IMR-90 (cell line): ENCODE results near the gene KAT2B. TPM values are rescaled to one million over a fixed set of nuclear protein-coding genes. Genes with fewer than 3 reads are reported as not detected.

Experiments
- ATAC-seq: fragments of 200-7000 bp; cut with Tn5 transposase; 2 replicates; pipeline ENCODE4 v1.9.1; 2020; ENCODE audit warnings: low read depth, mild to moderate bottlenecking, moderate library complexity
- BruUV-seq: library from RNA; stranded (reverse); fragments of 400-500 nt; replicated peaks from 2 replicates; lab custom pipeline; 2021; lab: Mats Ljungman, UMichigan
- CTCF ChIA-PET: fragments of 300-600 bp; formaldehyde crosslinking; extraction: SDS; loops from one replicate; lab custom pipeline; 2021; ENCODE audit warnings: antibody characterized with exemption; lab: Yijun Ruan, JAX
- POLR2A ChIA-PET: fragments of 300-600 bp; sonication (Branson Sonifier 250); formaldehyde crosslinking; loops from one replicate; lab custom pipeline; 2022; ENCODE audit warnings: antibody characterized with exemption; ENCODE audit not compliant: unreplicated experiment; lab: Charles Lee
- DNase-seq: peaks from one replicate; pipeline ENCODE4 v3.0.0; 2013
- H2AFZ ChIP-seq: replicated peaks from 2 replicates; pipeline ENCODE3; 2013; ENCODE audit warnings: low read length, mild to moderate bottlenecking; ENCODE audit not compliant: poor library complexity
- H2AK5ac ChIP-seq: 2 replicates; pipeline ENCODE4 v1.6.1; 2013; ENCODE audit warnings: low read depth, low read length, inconsistent platforms
- H2AK9ac ChIP-seq: replicated peaks from 2 replicates; pipeline ENCODE3; 2013; ENCODE audit warnings: mild to moderate bottlenecking, low read depth, low read length, moderate library complexity; ENCODE audit not compliant: poor library complexity
- H2BK120ac ChIP-seq: 2 replicates; pipeline ENCODE4 v1.6.1; 2013; ENCODE audit warnings: low read depth, low read length, inconsistent platforms
- H2BK15ac ChIP-seq: 3 replicates; pipeline ENCODE4 v1.6.1; 2013; ENCODE audit warnings: low read depth, low read length, inconsistent platforms
- H2BK20ac ChIP-seq: 2 replicates; pipeline ENCODE4 v1.6.1; 2013; ENCODE audit warnings: low read depth, mild to moderate bottlenecking, inconsistent platforms, low read length, moderate library complexity
- H2BK5ac ChIP-seq: 2 replicates; pipeline ENCODE4 v1.6.1; 2013; ENCODE audit warnings: mild to moderate bottlenecking, low read depth, low read length, inconsistent platforms; ENCODE audit not compliant: poor library complexity, severe bottlenecking
- H3K14ac ChIP-seq: replicated peaks from 2 replicates; pipeline ENCODE4 v1.6.1; 2013; ENCODE audit warnings: low read depth, low read length, inconsistent platforms
- H3K18ac ChIP-seq: 2 replicates; pipeline ENCODE4 v1.6.1; 2013; ENCODE audit warnings: low read depth, low read length, control low read depth
- H3K23ac ChIP-seq: 2 replicates; pipeline ENCODE4 v1.6.1; 2013; ENCODE audit warnings: low read depth, low read length, inconsistent platforms
- H3K27ac ChIP-seq: 2 replicates; pipeline ENCODE4 v1.5.1; 2013; ENCODE audit warnings: mild to moderate bottlenecking, control low read depth, low read length; ENCODE audit not compliant: insufficient read depth
- H3K27me3 ChIP-seq: 2 replicates; pipeline ENCODE4 v1.6.1; 2013; ENCODE audit warnings: low read length; ENCODE audit not compliant: control insufficient read depth, insufficient read depth
- H3K36me3 ChIP-seq: 2 replicates; pipeline ENCODE4 v1.6.1; 2013; ENCODE audit warnings: low read length, mixed read lengths; ENCODE audit not compliant: control insufficient read depth, insufficient read depth
- H3K4ac ChIP-seq: 2 replicates; pipeline ENCODE4 v1.6.1; 2013; ENCODE audit warnings: low read depth, low read length, inconsistent platforms
- H3K4me1 ChIP-seq: 2 replicates; pipeline ENCODE4 v1.6.1; 2013; ENCODE audit warnings: low read length, mixed read lengths; ENCODE audit not compliant: control insufficient read depth, insufficient read depth
- H3K4me2 ChIP-seq: 2 replicates; pipeline ENCODE4 v1.6.1; 2013; ENCODE audit warnings: low read depth, mild to moderate bottlenecking, control low read depth, low read length, moderate library complexity
- H3K4me3 ChIP-seq: 2 replicates; pipeline ENCODE4 v1.5.1; 2013; ENCODE audit warnings: low read depth, mild to moderate bottlenecking, control low read depth, low read length, moderate library complexity; ENCODE audit not compliant: insufficient read depth
- H3K56ac ChIP-seq: 2 replicates; pipeline ENCODE4 v1.6.1; 2013; ENCODE audit warnings: low read length, inconsistent platforms; ENCODE audit not compliant: insufficient read depth; ENCODE audit errors: extremely low read depth
- H3K79me1 ChIP-seq, 2 experiments: 2 replicates each; pipeline ENCODE4 v1.6.1; 2013; ENCODE audit warnings: low read length in 2 of 2, inconsistent platforms in 1 of 2, low read depth in 1 of 2
- H3K9ac ChIP-seq: 2 replicates; pipeline ENCODE4 v1.6.1; 2013; ENCODE audit warnings: low read depth, low read length, control low read depth
- H3K9me1 ChIP-seq: 2 replicates; pipeline ENCODE4 v1.6.1; 2013; ENCODE audit warnings: low read length, inconsistent platforms; ENCODE audit not compliant: insufficient read depth
- H3K9me3 ChIP-seq: 2 replicates; pipeline ENCODE4 v1.6.1; 2013; ENCODE audit warnings: low read length; ENCODE audit not compliant: control insufficient read depth, insufficient read depth
- H4K20me1 ChIP-seq: 2 replicates; pipeline ENCODE4 v1.6.1; 2013; ENCODE audit warnings: low read length, inconsistent platforms; ENCODE audit not compliant: insufficient read depth
- H4K5ac ChIP-seq: 2 replicates; pipeline ENCODE4 v1.6.1; 2013; ENCODE audit warnings: mild to moderate bottlenecking, low read depth, low read length, control low read depth
- H4K8ac ChIP-seq, 2 experiments: 2 replicates each; pipeline ENCODE4 v1.6.1; 2013; ENCODE audit warnings: low read depth in 2 of 2, low read length in 2 of 2, control low read depth in 1 of 2, inconsistent platforms in 1 of 2
- H4K91ac ChIP-seq: 2 replicates; pipeline ENCODE4 v1.6.1; 2013; ENCODE audit warnings: low read depth, low read length, inconsistent platforms; ENCODE audit not compliant: insufficient read depth
- CTCF ChIP-seq: conservative IDR thresholded peaks from 2 replicates; pipeline ENCODE4 v1.5.1; 2012; ENCODE audit warnings: mild to moderate bottlenecking, low read depth, low read length, improper control_type of control experiment
- MAFK ChIP-seq: IDR thresholded peaks from 2 replicates; pipeline ENCODE4 v1.6.1; 2012; ENCODE audit warnings: low read depth, low read length, improper control_type of control experiment
- NFE2L2 ChIP-seq: fragments of 150-350 bp; IDR thresholded peaks from 2 replicates; pipeline ENCODE4 v1.6.1; 2016; ENCODE audit warnings: low read depth, mild to moderate bottlenecking, low read length
- POLR2A ChIP-seq: IDR thresholded peaks from 2 replicates; pipeline ENCODE4 v1.6.1; 2012; ENCODE audit warnings: mild to moderate bottlenecking, low read depth, low read length
- RCOR1 ChIP-seq: IDR thresholded peaks from 2 replicates; pipeline ENCODE4 v1.6.1; 2012; ENCODE audit warnings: mild to moderate bottlenecking, low read length, improper control_type of control experiment; ENCODE audit not compliant: insufficient replicate concordance
- SMC3 ChIP-seq: fragments of 150-350 bp; IDR thresholded peaks from 2 replicates; pipeline ENCODE4 v1.6.1; 2016; ENCODE audit warnings: low read depth, mild to moderate bottlenecking, antibody characterized with exemption, low read length, moderate library complexity
- WGBS, 2 experiments: methylation state at CpG; one replicate each; pipeline versions ENCODE4 v1.1.5 to v1.1.7; 2013; ENCODE audit warnings: missing lambda C conversion rate in 2 of 2; ENCODE audit not compliant: insufficient read length in 1 of 2; ENCODE audit errors: extremely low coverage in 2 of 2; 5-methylcytosine and 5-hydroxymethylcytosine counted together
- dilution Hi-C: fragments of 300-500 bp; cut with HindIII; formaldehyde crosslinking; loops from one replicate; pipeline ENCODE4 v1.14.3; 2018; ENCODE audit warnings: low sequenced_read_pairs; ENCODE audit not compliant: unreplicated experiment
- in situ Hi-C: fragments of 300-500 bp; cut with MboI; formaldehyde crosslinking; loops from 3 replicates; pipeline ENCODE4 v1.14.3; 2019; ENCODE audit warnings: low sequenced_read_pairs, inconsistent platforms, mixed read lengths
- intact Hi-C: fragments of 100-400 bp; cut with micrococcal nuclease; formaldehyde crosslinking; loops from 2 replicates; pipeline ENCODE4 v1.10.0; 2022
- polyA plus RNA-seq, 3 experiments: library from polyadenylated mRNA; depleted of rRNA; stranded (reverse); fragments of >200 nt; gene quantifications; 2 replicates each; pipeline ENCODE4 v1.2.3, GENCODE V29; 2012; ENCODE audit warnings: low replicate concordance in 1 of 3
- total RNA-seq: library from RNA; depleted of rRNA; stranded (reverse); fragments of >200 nt; gene quantifications from 2 replicates; pipeline ENCODE4 v1.2.3, GENCODE V29; 2012

KAT2B gene
- total and polyA plus RNA-seq, 2 of the 4 experiments (the other 2 are of a cell fraction): 2.0 to 2.2 TPM

- Histone ChIP-seq H3K9me1 (no peaks in the 10 kb centered on the region), H2BK120ac (no peak overlapping the region), H4K91ac (no peak overlapping the region), H3K79me1 (no peaks in the 10 kb centered on the region), H2BK15ac (no peak overlapping the region), H2AK5ac (no peak overlapping the region), H4K20me1 (no peaks in the 10 kb centered on the region), H3K27ac (no peak overlapping the region), H2AFZ (no peak overlapping the region), H3K4me1 (no peaks in the 10 kb centered on the region), H4K8ac (no peak overlapping the region), H3K9me3 (no peaks in the 10 kb centered on the region), H3K18ac (no peak overlapping the region), H4K5ac (no peak overlapping the region), H3K23ac (no peak overlapping the region), H3K4me2 (no peak overlapping the region), H3K9ac (no peak overlapping the region), H3K4me3 (no peak overlapping the region), H3K4ac (no peak overlapping the region), H2AK9ac (no peak overlapping the region), H3K27me3 (no peaks in the 10 kb centered on the region), H3K36me3 (no peaks in the 10 kb centered on the region), H2BK20ac (no peak overlapping the region), H3K56ac (no peak overlapping the region), H2BK5ac (no peak overlapping the region), H3K14ac (no peak overlapping the region)
- no CpG with 5 or more reads among the region's 7 CpGs for WGBS, 2 experiments
- dilution Hi-C loops: no loop called here
- POLR2A ChIA-PET: no interaction called here
- ATAC-seq (no peak), DNase-seq (no peak)
- CTCF ChIA-PET: no interaction called here
- intact Hi-C loops: no loop called here
- no peak for TF ChIP-seq MAFK
- TF ChIP-seq NFE2L2: no peak
- no peak for TF ChIP-seq POLR2A
- no peak for TF ChIP-seq CTCF
- no peak for TF ChIP-seq SMC3
- TF ChIP-seq RCOR1: no peak
- in situ Hi-C loops: no loop called here
- BruUV-seq: no TSS peak
Measured at GRCh38 chr3:20105513-20106280, 65.5 kb downstream of the KAT2B start.
